ENCODE results near the gene INTS2. TPM values are rescaled to one million over a fixed set of nuclear protein-coding genes. Genes with fewer than 3 reads are reported as not detected.

The INTS2 gene
- total RNA-seq, 2 experiments from 2014 or later = 8.5 to 8.7 TPM

GRCh38 chr17:61818225-61818624 is 109.6 kb downstream of the INTS2 start:
- ATAC-seq (ENCODE audit: poor library complexity) (no peak), DNase-seq (no peak)
- no peaks in the 10 kb centered on the region for H3K9me3 ChIP-seq (ENCODE audit: control insufficient read depth in 1 of 2, insufficient read depth in 1 of 2, low read length in 2 of 2)
- TF ChIP-seq, protein P1, sequence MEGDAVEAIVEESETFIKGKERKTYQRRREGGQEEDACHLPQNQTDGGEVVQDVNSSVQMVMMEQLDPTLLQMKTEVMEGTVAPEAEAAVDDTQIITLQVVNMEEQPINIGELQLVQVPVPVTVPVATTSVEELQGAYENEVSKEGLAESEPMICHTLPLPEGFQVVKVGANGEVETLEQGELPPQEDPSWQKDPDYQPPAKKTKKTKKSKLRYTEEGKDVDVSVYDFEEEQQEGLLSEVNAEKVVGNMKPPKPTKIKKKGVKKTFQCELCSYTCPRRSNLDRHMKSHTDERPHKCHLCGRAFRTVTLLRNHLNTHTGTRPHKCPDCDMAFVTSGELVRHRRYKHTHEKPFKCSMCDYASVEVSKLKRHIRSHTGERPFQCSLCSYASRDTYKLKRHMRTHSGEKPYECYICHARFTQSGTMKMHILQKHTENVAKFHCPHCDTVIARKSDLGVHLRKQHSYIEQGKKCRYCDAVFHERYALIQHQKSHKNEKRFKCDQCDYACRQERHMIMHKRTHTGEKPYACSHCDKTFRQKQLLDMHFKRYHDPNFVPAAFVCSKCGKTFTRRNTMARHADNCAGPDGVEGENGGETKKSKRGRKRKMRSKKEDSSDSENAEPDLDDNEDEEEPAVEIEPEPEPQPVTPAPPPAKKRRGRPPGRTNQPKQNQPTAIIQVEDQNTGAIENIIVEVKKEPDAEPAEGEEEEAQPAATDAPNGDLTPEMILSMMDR (IDR thresholded peaks at IDR 0.05) = no peak
- H3K4me3 Mint-ChIP-seq = no peak overlapping the region
- no peaks in the 10 kb centered on the region for H3K4me1 Mint-ChIP-seq (ENCODE audit: low read depth)
- CTCF ChIA-PET = no interaction called here
- intact Hi-C loops (cut with DNase I, micrococcal nuclease) = no loop called here
- H3K27ac Mint-ChIP-seq = no peak overlapping the region
- no peak overlapping the region for H3K4me3 ChIP-seq (ENCODE audit: low read length)
- POLR2A ChIA-PET = no interaction called here
- peaks cover 3% of the 10 kb centered on the region for H3K36me3 Mint-ChIP-seq (ENCODE audit: low read depth)
- no peaks in the 10 kb centered on the region for H3K27me3 Mint-ChIP-seq
- no peaks in the 10 kb centered on the region for H3K36me3 ChIP-seq (ENCODE audit: insufficient read depth, low read length)
- H3K9me3 Mint-ChIP-seq = no peaks in the 10 kb centered on the region
- no peak overlapping the region for H3K27ac ChIP-seq (ENCODE audit: low read depth in 1 of 2, low read length in 2 of 2)
- H3K27me3 ChIP-seq (ENCODE audit: control insufficient read depth in 1 of 2, insufficient read depth in 2 of 2, low read length in 2 of 2) = no peaks in the 10 kb centered on the region
- no peaks in the 10 kb centered on the region for H3K4me1 ChIP-seq (ENCODE audit: insufficient read depth, low read length)

DNA sequence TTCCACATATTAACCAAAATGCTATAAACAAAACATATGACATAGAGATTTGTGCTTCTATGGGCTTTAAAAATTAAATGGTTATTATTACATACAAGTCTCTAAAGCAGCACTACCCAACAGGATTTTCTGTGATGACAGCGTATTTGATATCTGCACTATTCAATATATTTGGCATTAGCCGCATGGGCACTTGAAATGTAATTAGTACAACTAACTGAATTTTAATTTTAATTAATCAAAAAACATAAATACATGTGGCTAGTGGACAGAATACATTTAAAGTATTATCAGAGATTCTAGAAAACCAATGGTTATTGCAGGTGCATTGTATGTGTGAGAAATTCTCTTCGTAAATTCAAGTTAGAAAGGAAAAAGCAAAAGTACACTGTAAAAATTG is 110.3 kb downstream of the INTS2 start:
- H3K36me3 ChIP-seq (ENCODE audit: insufficient read depth, low read length) = no peaks in the 10 kb centered on the region
- H3K4me1 Mint-ChIP-seq (ENCODE audit: low read depth) = no peaks in the 10 kb centered on the region
- intact Hi-C loops (cut with DNase I, micrococcal nuclease) = no loop called here

DNA sequence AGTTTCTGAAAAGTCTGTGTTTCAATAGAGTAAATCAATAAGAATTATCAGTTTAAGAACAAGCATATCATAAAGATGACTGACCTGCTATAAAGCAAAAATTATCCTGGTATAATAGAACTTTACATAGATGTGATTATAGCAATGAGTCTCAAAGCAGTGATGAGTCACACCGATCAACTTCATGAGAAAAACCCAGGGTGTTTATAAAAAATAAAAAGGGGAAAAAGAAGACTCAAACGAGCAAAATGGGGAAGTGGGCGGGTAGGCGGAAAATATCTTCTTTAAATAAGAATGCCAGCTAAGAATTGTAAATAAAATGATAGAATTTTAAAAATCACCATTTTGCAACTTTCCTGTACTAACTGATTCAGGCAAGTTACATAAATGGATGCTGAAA is 111.2 kb downstream of the INTS2 start:
- POLR2A ChIA-PET = no interaction called here
- H3K4me3 ChIP-seq (ENCODE audit: low read length) = no peak overlapping the region
- no peaks in the 10 kb centered on the region for H3K27me3 ChIP-seq (ENCODE audit: control insufficient read depth in 1 of 2, insufficient read depth in 2 of 2, low read length in 2 of 2)
- H3K4me1 Mint-ChIP-seq (ENCODE audit: low read depth) = no peaks in the 10 kb centered on the region
- no peaks in the 10 kb centered on the region for H3K9me3 Mint-ChIP-seq
- CTCF ChIA-PET = no interaction called here
- intact Hi-C loops (cut with DNase I, micrococcal nuclease) = no loop called here
- DNase-seq (peak in 3 of 14 experiments; percentile 7 to 43 (median 41)), ATAC-seq (ENCODE audit: poor library complexity) (no peak)
- no peaks in the 10 kb centered on the region for H3K4me1 ChIP-seq (ENCODE audit: insufficient read depth, low read length)
- no peaks in the 10 kb centered on the region for H3K27me3 Mint-ChIP-seq
- H3K36me3 ChIP-seq (ENCODE audit: insufficient read depth, low read length) = no peaks in the 10 kb centered on the region
- H3K27ac Mint-ChIP-seq = no peak overlapping the region
- TF ChIP-seq, protein P1 (IDR thresholded peaks at IDR 0.05) = no peak
- H3K4me3 Mint-ChIP-seq = no peak overlapping the region
- H3K27ac ChIP-seq (ENCODE audit: low read depth in 1 of 2, low read length in 2 of 2) = no peak overlapping the region
- H3K36me3 Mint-ChIP-seq (ENCODE audit: low read depth) = no peaks in the 10 kb centered on the region
- no peaks in the 10 kb centered on the region for H3K9me3 ChIP-seq (ENCODE audit: control insufficient read depth in 1 of 2, insufficient read depth in 1 of 2, low read length in 2 of 2)

More for the DNA sequence above, 110.3 kb downstream of the INTS2 start:
- Mint-ChIP-seq H3K27me3 (no peaks in the 10 kb centered on the region), H3K27ac (no peak overlapping the region), H3K9me3 (no peaks in the 10 kb centered on the region), H3K4me3 (no peak overlapping the region), H3K36me3 (ENCODE audit: low read depth) (peaks cover 3% of the 10 kb centered on the region)
- Histone ChIP-seq H3K4me1 (ENCODE audit: insufficient read depth, low read length) (no peaks in the 10 kb centered on the region), H3K27ac (ENCODE audit: low read depth in 1 of 2, low read length in 2 of 2) (no peak overlapping the region), H3K9me3 (ENCODE audit: control insufficient read depth in 1 of 2, insufficient read depth in 1 of 2, low read length in 2 of 2) (no peaks in the 10 kb centered on the region), H3K4me3 (ENCODE audit: low read length) (no peak overlapping the region), H3K27me3 (ENCODE audit: control insufficient read depth in 1 of 2, insufficient read depth in 2 of 2, low read length in 2 of 2) (no peaks in the 10 kb centered on the region)
- ChIA-PET CTCF (no interaction called here), POLR2A (no interaction called here)
- DNase-seq (no peak), ATAC-seq (ENCODE audit: poor library complexity) (no peak)
- TF ChIP-seq, protein P1 (IDR thresholded peaks at IDR 0.05) = no peak
